ENCODE measurements around the gene DKK3. TPM values are rescaled to one million over a fixed set of nuclear protein-coding genes. Genes with fewer than 3 reads are reported as not detected.

The DKK3 gene
- total and polyA plus RNA-seq, 3 experiments from 2014 or later = 2.4 to 20.4 (median 2.7) TPM

DNA sequence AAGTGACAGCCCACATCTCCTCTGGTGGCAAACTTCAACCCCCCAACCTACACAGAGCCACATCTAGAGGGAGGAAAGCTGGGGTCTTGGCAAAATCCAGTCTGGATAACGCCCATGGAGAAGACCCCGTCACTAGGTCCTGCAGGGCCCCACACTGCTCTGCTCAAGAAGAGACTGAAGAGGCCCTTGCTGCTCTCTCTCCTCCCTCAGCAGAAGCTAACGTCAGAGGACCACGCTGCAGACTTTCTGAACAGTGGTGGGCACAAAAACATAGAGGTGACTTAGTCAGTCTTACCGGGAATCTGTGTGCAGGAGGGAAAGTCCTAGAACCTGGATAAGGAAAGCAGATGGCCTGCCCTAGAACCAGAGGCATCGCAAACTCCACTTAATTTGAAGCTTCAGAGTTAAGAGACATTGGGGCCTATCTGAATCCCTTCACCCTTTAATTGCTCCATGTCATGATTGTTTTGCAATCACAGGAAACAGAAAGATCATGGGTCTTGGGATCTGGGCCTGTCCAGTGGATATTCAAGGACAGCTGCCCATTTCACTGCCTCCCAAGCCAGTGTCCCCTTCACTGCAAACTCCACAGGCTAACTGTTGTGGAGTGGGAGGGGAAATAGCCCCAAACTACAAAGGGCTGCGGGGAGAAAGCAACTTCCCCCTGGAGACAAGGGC is 1.7 kb downstream of the DKK3 start:
- Mint-ChIP-seq H3K4me1 (peaks cover 4 to 32% (median 19%) of the 10 kb centered on the region in 3 donors), H3K36me3 (peaks cover 0 to under 1% (median 0%) of the 10 kb centered on the region in 3 donors), H3K27me3 (peaks cover 35 to 68% of the 10 kb centered on the region in 2 donors), H3K9me3 (peaks cover 0 to 3% (median 0%) of the 10 kb centered on the region in 5 donors), H3K27ac (peak overlapping the region in 1 of 8 donors; percentile 86), H3K4me3 (peak overlapping the region in 4 of 7 donors; percentile 76 to 81 (median 76))
- no peaks in the 10 kb centered on the region for H3K9me3 ChIP-seq (ENCODE audit: low read length)
- ChIA-PET CTCF (interaction anchor here (0.9 kb wide), 1 partner anchor 28 kb away, joined by 4 read pairs; no protein-coding TSS in a partner anchor), POLR2A (no interaction called here)
- H3K36me3 ChIP-seq (ENCODE audit: insufficient read depth, low read length) = no peaks in the 10 kb centered on the region
- no peak overlapping the region for H3K27ac ChIP-seq (ENCODE audit: low read depth, low read length)
- peaks cover 9% of the 10 kb centered on the region for H3K4me1 ChIP-seq (ENCODE audit: insufficient read depth, low read length)
- H3K4me3 ChIP-seq (ENCODE audit: low read length) = no peak overlapping the region
- peaks cover 28% of the 10 kb centered on the region for H3K27me3 ChIP-seq (ENCODE audit: insufficient read depth, low read length, poor library complexity, severe bottlenecking)
- no peak for DNase-seq

DNA sequence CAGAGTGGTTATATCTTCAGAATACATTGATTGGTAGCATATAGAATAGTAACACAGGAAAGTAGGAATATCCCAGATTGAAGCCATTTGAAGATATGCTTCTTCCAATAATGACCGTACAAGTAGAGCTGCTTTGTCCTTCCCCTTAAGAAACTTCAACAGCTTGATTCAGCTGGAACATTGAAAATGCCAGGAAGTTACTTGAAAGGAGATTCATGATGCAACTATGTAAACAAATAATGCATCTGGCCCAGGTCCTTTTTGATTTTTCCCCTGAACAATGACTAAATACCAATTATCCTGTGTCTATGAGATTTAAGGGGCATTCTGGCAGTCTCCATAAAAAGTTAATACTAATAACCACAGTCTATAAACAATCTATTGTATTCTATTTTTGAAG is 3.0 kb downstream of the DKK3 start:
- peaks cover 0 to 3% (median 0%) of the 10 kb centered on the region in 5 donors for H3K9me3 Mint-ChIP-seq
- H3K36me3 Mint-ChIP-seq = peaks cover 0 to 3% (median 0%) of the 10 kb centered on the region in 3 donors
- Histone ChIP-seq H3K36me3 (ENCODE audit: insufficient read depth, low read length) (no peaks in the 10 kb centered on the region), H3K4me3 (ENCODE audit: low read length) (no peak overlapping the region), H3K27ac (ENCODE audit: low read depth, low read length) (no peak overlapping the region), H3K27me3 (ENCODE audit: insufficient read depth, low read length, poor library complexity, severe bottlenecking) (peaks cover 28% of the 10 kb centered on the region), H3K4me1 (ENCODE audit: insufficient read depth, low read length) (peaks cover 9% of the 10 kb centered on the region), H3K9me3 (ENCODE audit: low read length) (no peaks in the 10 kb centered on the region)
- peaks cover 35 to 66% of the 10 kb centered on the region in 2 donors for H3K27me3 Mint-ChIP-seq
- CTCF ChIA-PET = interaction anchor here (1.6 to 2.0 kb wide), 2 partner anchors 10 to 39 kb away, joined by 4 to 6 read pairs; no protein-coding TSS in a partner anchor
- H3K4me3 Mint-ChIP-seq = peak overlapping the region in 1 of 7 donors; percentile 35
- DNase-seq = no peak
- POLR2A ChIA-PET = interaction anchor here (1.5 kb wide), 1 partner anchor 10 kb away, joined by 5 read pairs; no protein-coding TSS in a partner anchor
- H3K27ac Mint-ChIP-seq = peak overlapping the region in 1 of 8 donors; percentile 23
- peaks cover 4 to 32% (median 19%) of the 10 kb centered on the region in 3 donors for H3K4me1 Mint-ChIP-seq

DNA sequence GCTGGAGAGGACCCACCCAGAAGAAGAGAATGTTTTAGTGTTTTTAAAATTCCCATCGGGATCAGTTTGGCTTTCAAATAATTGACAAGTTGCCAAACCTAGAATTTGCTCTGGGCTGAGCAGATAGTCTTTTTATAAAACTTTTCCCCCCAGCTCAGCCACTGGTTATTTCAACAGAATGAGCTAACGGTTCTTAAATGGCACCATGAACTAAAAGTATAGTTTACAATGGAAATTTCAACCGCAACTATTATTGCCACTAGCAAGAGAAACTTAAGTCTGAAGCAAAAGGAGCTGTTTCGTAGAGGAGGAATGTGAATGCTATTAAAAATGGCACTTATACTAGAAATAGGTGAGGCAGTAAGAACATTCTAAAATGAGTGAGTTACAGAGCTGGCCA is 3.4 kb downstream of the DKK3 start:
- H3K36me3 Mint-ChIP-seq = peaks cover 0 to 3% (median 0%) of the 10 kb centered on the region in 3 donors
- peak overlapping the region in 1 of 7 donors; percentile 35 for H3K4me3 Mint-ChIP-seq
- peaks cover 0 to 3% (median 0%) of the 10 kb centered on the region in 5 donors for H3K9me3 Mint-ChIP-seq
- Histone ChIP-seq H3K27me3 (ENCODE audit: insufficient read depth, low read length, poor library complexity, severe bottlenecking) (peaks cover 28% of the 10 kb centered on the region), H3K4me3 (ENCODE audit: low read length) (no peak overlapping the region), H3K4me1 (ENCODE audit: insufficient read depth, low read length) (peaks cover 9% of the 10 kb centered on the region), H3K27ac (ENCODE audit: low read depth, low read length) (no peak overlapping the region), H3K36me3 (ENCODE audit: insufficient read depth, low read length) (no peaks in the 10 kb centered on the region), H3K9me3 (ENCODE audit: low read length) (no peaks in the 10 kb centered on the region)
- H3K4me1 Mint-ChIP-seq = peaks cover 4 to 32% (median 19%) of the 10 kb centered on the region in 3 donors
- POLR2A ChIA-PET = interaction anchor here (1.5 kb wide), 1 partner anchor 10 kb away, joined by 5 read pairs; no protein-coding TSS in a partner anchor
- H3K27me3 Mint-ChIP-seq = peaks cover 35 to 62% of the 10 kb centered on the region in 2 donors
- DNase-seq = no peak
- CTCF ChIA-PET = interaction anchor here (1.6 to 2.0 kb wide), 2 partner anchors 9 to 39 kb away, joined by 4 to 6 read pairs; no protein-coding TSS in a partner anchor
- peak overlapping the region in 1 of 8 donors; percentile 23 for H3K27ac Mint-ChIP-seq

DNA sequence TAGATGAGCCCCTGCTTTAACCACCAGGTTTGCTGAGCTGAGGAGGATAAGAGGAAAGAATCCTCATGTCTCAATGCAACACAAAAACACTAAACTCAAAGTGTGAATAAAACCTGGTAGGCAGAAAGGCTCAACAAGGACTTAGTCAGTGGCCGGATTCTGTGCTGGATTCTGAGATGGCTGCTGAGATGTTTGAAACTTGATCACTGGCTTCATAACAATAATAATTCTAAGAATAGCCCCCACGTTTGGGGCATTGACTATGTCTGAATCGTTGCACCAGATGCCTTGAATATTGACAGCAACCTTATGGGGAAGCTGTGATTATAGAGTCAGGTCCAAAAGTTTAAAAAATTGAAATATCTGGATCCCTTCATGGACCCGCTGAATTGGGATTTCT is 4.6 kb downstream of the DKK3 start:
- Histone ChIP-seq H3K4me3 (ENCODE audit: low read length) (no peak overlapping the region), H3K36me3 (ENCODE audit: insufficient read depth, low read length) (no peaks in the 10 kb centered on the region), H3K4me1 (ENCODE audit: insufficient read depth, low read length) (peaks cover 9% of the 10 kb centered on the region), H3K27me3 (ENCODE audit: insufficient read depth, low read length, poor library complexity, severe bottlenecking) (peaks cover 21% of the 10 kb centered on the region), H3K9me3 (ENCODE audit: low read length) (no peaks in the 10 kb centered on the region), H3K27ac (ENCODE audit: low read depth, low read length) (no peak overlapping the region)
- Mint-ChIP-seq H3K27me3 (peaks cover 27 to 58% of the 10 kb centered on the region in 2 donors), H3K4me1 (peaks cover 9 to 31% (median 15%) of the 10 kb centered on the region in 3 donors), H3K36me3 (peaks cover 0 to 3% (median 0%) of the 10 kb centered on the region in 3 donors), H3K4me3 (no peak overlapping the region), H3K9me3 (no peaks in the 10 kb centered on the region), H3K27ac (no peak overlapping the region)
- DNase-seq = no peak
- CTCF ChIA-PET = interaction anchor here (1.1 to 1.6 kb wide), 2 partner anchors 8 to 17 kb away, joined by 3 to 4 read pairs; no protein-coding TSS in a partner anchor
- POLR2A ChIA-PET = no interaction called here

DNA sequence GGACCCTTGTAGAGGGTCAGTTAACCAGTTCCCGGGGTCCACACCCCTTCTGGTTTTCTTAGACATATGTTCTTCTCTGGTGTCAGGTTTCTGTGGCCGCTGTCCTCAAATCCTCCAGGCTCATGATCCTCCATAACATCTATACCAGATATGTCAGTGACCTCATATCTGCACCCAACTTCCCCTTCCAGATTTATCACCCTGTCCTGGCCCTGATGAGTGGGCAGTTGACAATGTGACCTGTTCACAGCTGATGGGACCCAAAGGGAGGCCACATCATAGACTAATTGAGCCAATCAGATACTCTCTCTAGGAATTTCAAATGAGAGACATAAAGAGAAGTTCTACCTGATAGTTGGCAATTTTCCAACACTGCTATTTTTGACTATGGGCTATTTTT is 5.1 kb downstream of the DKK3 start:
- Mint-ChIP-seq H3K27ac (peak overlapping the region in 1 of 8 donors; percentile 39), H3K4me3 (no peak overlapping the region), H3K4me1 (peaks cover 14 to 36% (median 18%) of the 10 kb centered on the region in 3 donors), H3K27me3 (peaks cover 27 to 58% of the 10 kb centered on the region in 2 donors), H3K36me3 (peaks cover 0 to 5% (median 0%) of the 10 kb centered on the region in 3 donors), H3K9me3 (no peaks in the 10 kb centered on the region)
- no peak for DNase-seq
- Histone ChIP-seq H3K27me3 (ENCODE audit: insufficient read depth, low read length, poor library complexity, severe bottlenecking) (peaks cover 21% of the 10 kb centered on the region), H3K9me3 (ENCODE audit: low read length) (no peaks in the 10 kb centered on the region), H3K36me3 (ENCODE audit: insufficient read depth, low read length) (no peaks in the 10 kb centered on the region), H3K4me3 (ENCODE audit: low read length) (no peak overlapping the region), H3K4me1 (ENCODE audit: insufficient read depth, low read length) (peaks cover 10% of the 10 kb centered on the region), H3K27ac (ENCODE audit: low read depth, low read length) (no peak overlapping the region)
- ChIA-PET CTCF (no interaction called here), POLR2A (no interaction called here)

DNA sequence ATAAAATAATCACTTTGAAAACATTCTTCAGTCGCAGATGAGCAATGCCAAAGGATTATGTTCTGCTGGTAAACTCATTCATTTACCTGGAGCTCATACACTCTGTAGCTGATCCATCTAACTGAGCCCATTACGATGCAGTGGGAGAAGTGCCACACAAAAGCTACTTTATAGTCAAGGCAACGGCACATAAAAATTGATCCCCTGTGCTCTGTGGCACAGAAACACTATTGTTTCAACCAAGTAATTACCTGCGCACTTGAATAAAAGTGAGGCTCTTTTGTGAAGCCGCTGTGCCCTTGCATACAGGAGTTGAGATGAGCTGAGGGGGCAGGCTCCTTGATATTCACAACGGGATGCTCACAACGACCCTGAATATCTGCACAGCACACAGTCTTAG is 7.2 kb downstream of the DKK3 start:
- Mint-ChIP-seq H3K4me1 (peaks cover 23 to 38% (median 23%) of the 10 kb centered on the region in 3 donors), H3K36me3 (peaks cover 0 to 5% (median 0%) of the 10 kb centered on the region in 3 donors), H3K27me3 (peaks cover 17 to 45% of the 10 kb centered on the region in 2 donors), H3K27ac (no peak overlapping the region), H3K9me3 (no peaks in the 10 kb centered on the region), H3K4me3 (no peak overlapping the region)
- Histone ChIP-seq H3K36me3 (ENCODE audit: insufficient read depth, low read length) (no peaks in the 10 kb centered on the region), H3K4me1 (ENCODE audit: insufficient read depth, low read length) (peaks cover 11% of the 10 kb centered on the region), H3K27ac (ENCODE audit: low read depth, low read length) (no peak overlapping the region), H3K27me3 (ENCODE audit: insufficient read depth, low read length, poor library complexity, severe bottlenecking) (peaks cover 8% of the 10 kb centered on the region), H3K9me3 (ENCODE audit: low read length) (no peaks in the 10 kb centered on the region), H3K4me3 (ENCODE audit: low read length) (no peak overlapping the region)
- ChIA-PET POLR2A (no interaction called here), CTCF (interaction anchor here (0.9 kb wide), 1 partner anchor 43 kb away, joined by 3 read pairs; no protein-coding TSS in a partner anchor)
- no peak for DNase-seq

DNA sequence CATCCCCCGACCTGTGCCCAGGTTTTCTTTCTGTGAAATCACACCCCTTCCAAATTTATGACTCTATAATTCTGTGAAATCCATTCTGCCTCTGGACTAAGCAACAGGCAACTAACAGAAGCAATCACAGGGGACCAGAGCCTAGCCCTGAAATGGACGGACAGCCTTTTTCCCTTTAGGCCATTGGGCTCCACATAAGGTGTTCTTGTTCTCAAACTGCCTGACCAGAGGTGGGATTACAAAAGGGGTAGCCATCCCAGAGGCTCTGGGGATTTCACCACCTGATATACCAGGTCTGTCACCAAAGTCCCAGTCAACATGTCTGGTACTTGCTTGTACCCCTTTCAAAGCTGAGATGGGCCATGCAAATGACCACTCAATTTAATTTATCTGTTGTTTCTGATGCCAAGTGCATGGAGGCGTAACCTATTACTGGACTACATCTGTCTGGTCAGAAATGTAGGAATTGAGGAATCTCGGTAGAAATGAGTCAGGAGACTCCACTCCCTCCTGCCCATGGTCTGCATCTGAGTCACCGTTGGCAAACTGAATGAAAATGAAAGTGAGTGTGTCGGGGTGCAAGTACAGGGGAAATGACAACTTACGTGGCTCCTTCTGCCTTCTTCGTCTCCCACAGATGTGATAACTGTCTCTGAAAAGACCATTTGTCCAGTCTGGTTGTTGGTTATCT is 10.2 kb downstream of the DKK3 start:
- Mint-ChIP-seq H3K4me1 (peaks cover 29 to 59% (median 33%) of the 10 kb centered on the region in 3 donors), H3K27ac (peak overlapping the region; percentile 59 to 97 (median 76)), H3K36me3 (peaks cover 0 to 5% (median 0%) of the 10 kb centered on the region in 3 donors), H3K4me3 (peak overlapping the region in 6 of 7 donors; percentile 68 to 81 (median 77)), H3K27me3 (peaks cover 2 to 24% of the 10 kb centered on the region in 2 donors), H3K9me3 (no peaks in the 10 kb centered on the region)
- Histone ChIP-seq H3K27ac (ENCODE audit: low read depth, low read length) (no peak overlapping the region), H3K27me3 (ENCODE audit: insufficient read depth, low read length, poor library complexity, severe bottlenecking) (peaks cover 8% of the 10 kb centered on the region), H3K4me1 (ENCODE audit: insufficient read depth, low read length) (peaks cover 15% of the 10 kb centered on the region), H3K4me3 (ENCODE audit: low read length) (no peak overlapping the region), H3K36me3 (ENCODE audit: insufficient read depth, low read length) (no peaks in the 10 kb centered on the region), H3K9me3 (ENCODE audit: low read length) (no peaks in the 10 kb centered on the region)
- CTCF ChIA-PET = interaction anchor here (1.4 kb wide), 1 partner anchor 32 kb away, joined by 3 read pairs; no protein-coding TSS in a partner anchor
- POLR2A ChIA-PET = no interaction called here
- no peak for DNase-seq

Measured in CD8-positive, alpha-beta memory T cell (primary cell).